ENCODE data around the gene TFDP2.

The TFDP2 gene

DNA sequence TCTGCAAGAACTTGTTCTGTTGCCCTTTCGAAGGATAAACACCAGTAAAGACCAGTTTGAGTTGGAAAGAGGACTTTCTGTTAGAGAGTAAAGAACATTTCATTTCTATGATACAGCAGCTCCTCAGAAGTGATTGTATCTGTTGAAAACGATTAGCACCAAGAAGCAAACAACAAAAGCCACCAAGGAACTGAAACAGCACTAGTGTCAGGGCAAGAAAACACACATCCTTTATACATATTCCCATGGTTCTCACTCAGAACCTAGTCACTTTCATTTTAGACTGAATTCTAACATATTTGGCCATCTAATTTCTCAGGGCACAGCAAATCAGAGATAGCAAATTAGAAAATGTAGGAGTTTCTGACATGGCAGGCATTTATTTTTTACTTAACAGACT is 156.8 kb downstream of the TFDP2 start:
- Histone ChIP-seq H2BK15ac (ENCODE audit: low read depth, poor library complexity, severe bottlenecking) (no peak overlapping the region), H3K14ac (ENCODE audit: low read length in 2 of 2) (no peak overlapping the region), H3K9me3 (ENCODE audit: control insufficient read depth, low read length) (no peaks in the 10 kb centered on the region), H3K18ac (ENCODE audit: low read depth in 1 of 2, low read length in 2 of 2) (no peak overlapping the region), H3K4ac (ENCODE audit: low read depth in 1 of 2, low read length in 2 of 2) (no peak overlapping the region), H3K4me3 (ENCODE audit: insufficient read depth in 1 of 2, low read depth in 1 of 2, low read length in 2 of 2) (no peak overlapping the region), H2BK120ac (ENCODE audit: low read depth, low read length) (no peak overlapping the region), H2BK12ac (ENCODE audit: low read length in 2 of 2) (no peak overlapping the region), H2AFZ (ENCODE audit: low read depth, low read length) (no peak overlapping the region), H3K4me1 (ENCODE audit: control insufficient read depth, insufficient read depth, low read depth, low read length) (peaks cover 3% of the 10 kb centered on the region), H3K4me2 (ENCODE audit: low read length, poor library complexity, severe bottlenecking) (no peak overlapping the region), H2AK5ac (ENCODE audit: low read length, severe bottlenecking) (no peak overlapping the region), H3K79me1 (replicated peaks; ENCODE audit: low read length, poor library complexity, severe bottlenecking) (peaks cover 2% of the 10 kb centered on the region), H3K23ac (ENCODE audit: low read length in 2 of 2) (no peak overlapping the region), H3K36me3 (ENCODE audit: control insufficient read depth in 1 of 2, insufficient read depth in 2 of 2, low read depth in 1 of 2, low read length in 2 of 2) (peaks cover 0 to 14% of the 10 kb centered on the region in 2 experiments), H4K8ac (ENCODE audit: low read length) (no peak overlapping the region), H3K27ac (ENCODE audit: low read length, poor library complexity, severe bottlenecking) (no peak overlapping the region), H3K9ac (ENCODE audit: low read length) (no peak overlapping the region), H3K27me3 (ENCODE audit: control insufficient read depth in 1 of 2, insufficient read depth in 1 of 2, low read length in 2 of 2) (no peaks in the 10 kb centered on the region), H2BK5ac (ENCODE audit: low read depth, low read length, poor library complexity, severe bottlenecking) (no peak overlapping the region), H4K91ac (ENCODE audit: low read length) (no peak overlapping the region)
- peak; percentile 12 for DNase-seq
- 87% methylated on average over 1 of the region's 2 CpGs for WGBS

DNA sequence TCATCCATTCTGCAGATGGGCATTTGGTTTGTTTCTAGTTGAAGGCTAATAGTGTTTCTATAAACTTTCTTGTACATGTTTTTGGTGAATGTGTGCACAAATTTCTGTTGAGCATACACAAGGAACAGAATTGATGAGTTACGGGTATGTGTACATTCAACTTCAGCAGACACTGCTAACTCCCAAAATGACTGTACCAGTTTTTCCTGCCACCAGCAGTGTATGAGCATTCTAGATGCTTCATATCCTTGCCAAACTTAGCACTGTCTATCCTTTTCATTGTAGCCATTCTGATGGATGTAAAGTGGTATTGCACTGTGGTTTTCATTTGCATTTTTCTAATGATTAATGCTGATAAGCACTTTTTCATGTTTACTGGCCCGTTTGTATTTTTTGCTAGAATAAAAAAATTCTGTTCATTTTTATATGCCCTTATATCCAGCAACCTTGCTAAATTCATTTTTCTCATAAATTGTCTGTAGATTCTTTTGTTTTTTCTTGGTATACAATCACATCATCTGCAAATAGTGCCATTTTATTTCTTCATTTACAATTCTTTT is 162.7 kb downstream of the TFDP2 start:
- Histone ChIP-seq H2BK120ac (ENCODE audit: low read depth, low read length) (no peak overlapping the region), H3K27me3 (ENCODE audit: control insufficient read depth in 1 of 2, insufficient read depth in 1 of 2, low read length in 2 of 2) (no peaks in the 10 kb centered on the region), H3K36me3 (ENCODE audit: control insufficient read depth in 1 of 2, insufficient read depth in 2 of 2, low read depth in 1 of 2, low read length in 2 of 2) (peaks cover 5 to 17% of the 10 kb centered on the region in 2 experiments), H4K8ac (ENCODE audit: low read length) (no peak overlapping the region), H2BK15ac (ENCODE audit: low read depth, poor library complexity, severe bottlenecking) (no peak overlapping the region), H4K91ac (ENCODE audit: low read length) (no peak overlapping the region), H3K9ac (ENCODE audit: low read length) (no peak overlapping the region), H3K23ac (ENCODE audit: low read length in 2 of 2) (no peak overlapping the region), H2BK5ac (ENCODE audit: low read depth, low read length, poor library complexity, severe bottlenecking) (no peak overlapping the region), H3K4ac (ENCODE audit: low read depth in 1 of 2, low read length in 2 of 2) (no peak overlapping the region), H3K27ac (ENCODE audit: low read length, poor library complexity, severe bottlenecking) (no peak overlapping the region), H3K9me3 (ENCODE audit: control insufficient read depth, low read length) (no peaks in the 10 kb centered on the region), H3K4me1 (ENCODE audit: control insufficient read depth, insufficient read depth, low read depth, low read length) (no peaks in the 10 kb centered on the region), H3K18ac (ENCODE audit: low read depth in 1 of 2, low read length in 2 of 2) (no peak overlapping the region), H3K79me1 (replicated peaks; ENCODE audit: low read length, poor library complexity, severe bottlenecking) (no peaks in the 10 kb centered on the region), H2AK5ac (ENCODE audit: low read length, severe bottlenecking) (no peak overlapping the region), H3K4me3 (ENCODE audit: insufficient read depth in 1 of 2, low read depth in 1 of 2, low read length in 2 of 2) (no peak overlapping the region), H2BK12ac (ENCODE audit: low read length in 2 of 2) (no peak overlapping the region), H3K14ac (ENCODE audit: low read length in 2 of 2) (no peak overlapping the region), H3K4me2 (ENCODE audit: low read length, poor library complexity, severe bottlenecking) (no peak overlapping the region), H2AFZ (ENCODE audit: low read depth, low read length) (no peak overlapping the region)
- no peak for DNase-seq
- 100% methylated on average over 1 of the region's 2 CpGs for WGBS

DNA sequence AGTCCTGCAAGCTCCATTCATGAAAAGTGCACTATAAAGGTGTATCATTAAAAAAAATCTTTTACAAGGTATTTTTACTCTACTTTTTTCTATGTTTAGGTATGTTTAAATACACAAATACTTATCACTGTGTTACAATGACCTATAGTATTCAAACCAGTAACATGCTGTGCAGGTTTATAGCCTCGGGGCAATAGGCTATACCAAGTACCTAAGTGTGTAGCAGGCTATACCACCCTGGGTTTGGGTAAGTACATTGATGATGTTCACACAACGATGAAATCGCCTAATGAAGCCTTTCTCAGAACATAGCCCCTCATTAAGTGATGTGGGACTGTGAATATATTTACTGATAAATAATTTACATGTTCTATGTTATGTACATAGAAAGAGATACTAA is 168.3 kb downstream of the TFDP2 start:
- Histone ChIP-seq H2BK120ac (ENCODE audit: low read depth, low read length) (no peak overlapping the region), H3K79me1 (replicated peaks; ENCODE audit: low read length, poor library complexity, severe bottlenecking) (peaks cover 2% of the 10 kb centered on the region), H3K23ac (ENCODE audit: low read length in 2 of 2) (no peak overlapping the region), H3K27me3 (ENCODE audit: control insufficient read depth in 1 of 2, insufficient read depth in 1 of 2, low read length in 2 of 2) (no peaks in the 10 kb centered on the region), H2BK12ac (ENCODE audit: low read length in 2 of 2) (no peak overlapping the region), H3K18ac (ENCODE audit: low read depth in 1 of 2, low read length in 2 of 2) (no peak overlapping the region), H3K4me1 (ENCODE audit: control insufficient read depth, insufficient read depth, low read depth, low read length) (peaks cover 3% of the 10 kb centered on the region), H2BK15ac (ENCODE audit: low read depth, poor library complexity, severe bottlenecking) (no peak overlapping the region), H3K9me3 (ENCODE audit: control insufficient read depth, low read length) (no peaks in the 10 kb centered on the region), H3K4me2 (ENCODE audit: low read length, poor library complexity, severe bottlenecking) (no peak overlapping the region), H3K27ac (ENCODE audit: low read length, poor library complexity, severe bottlenecking) (no peak overlapping the region), H4K8ac (ENCODE audit: low read length) (no peak overlapping the region), H3K4me3 (ENCODE audit: insufficient read depth in 1 of 2, low read depth in 1 of 2, low read length in 2 of 2) (no peak overlapping the region), H2AK5ac (ENCODE audit: low read length, severe bottlenecking) (no peak overlapping the region), H2AFZ (ENCODE audit: low read depth, low read length) (no peak overlapping the region), H3K14ac (ENCODE audit: low read length in 2 of 2) (no peak overlapping the region), H2BK5ac (ENCODE audit: low read depth, low read length, poor library complexity, severe bottlenecking) (no peak overlapping the region), H3K36me3 (ENCODE audit: control insufficient read depth in 1 of 2, insufficient read depth in 2 of 2, low read depth in 1 of 2, low read length in 2 of 2) (peaks cover 6 to 10% of the 10 kb centered on the region in 2 experiments), H3K9ac (ENCODE audit: low read length) (no peak overlapping the region), H3K4ac (ENCODE audit: low read depth in 1 of 2, low read length in 2 of 2) (no peak overlapping the region), H4K91ac (ENCODE audit: low read length) (no peak overlapping the region)
- WGBS = 93% methylated on average over 1 of the region's 3 CpGs
- DNase-seq = no peak

DNA sequence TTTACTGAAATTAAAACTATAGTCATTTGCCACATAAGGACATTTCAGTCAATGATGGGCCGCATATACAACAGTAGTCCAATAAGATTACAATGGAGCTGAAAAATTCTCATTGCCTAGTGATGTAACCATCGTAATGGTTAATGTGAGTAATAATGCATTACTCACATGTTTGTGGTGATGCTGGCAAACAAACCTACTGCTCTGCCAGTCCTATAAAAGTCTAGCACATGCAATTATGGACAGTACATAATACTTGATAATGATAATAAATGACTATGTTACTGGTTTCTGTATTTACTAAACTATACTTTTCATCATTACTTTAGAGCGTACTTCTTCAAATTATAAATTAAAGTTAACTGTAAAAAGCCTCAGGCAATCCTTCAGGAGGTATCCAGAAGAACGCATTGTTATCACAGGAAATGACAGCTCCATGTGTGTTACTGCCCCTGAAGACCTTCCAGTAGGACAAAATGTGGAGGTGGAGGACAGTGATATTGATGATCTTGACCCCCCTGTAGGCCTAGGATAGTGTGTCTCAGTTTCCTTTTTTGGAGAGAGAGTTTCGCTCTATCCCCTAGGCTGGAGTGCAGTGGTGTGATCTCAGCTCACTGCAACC is 170.2 kb downstream of the TFDP2 start:
- H3K14ac ChIP-seq (ENCODE audit: low read length in 2 of 2) = no peak overlapping the region

More for the DNA sequence above, 170.2 kb downstream of the TFDP2 start:
- Histone ChIP-seq H3K18ac (ENCODE audit: low read depth in 1 of 2, low read length in 2 of 2) (no peak overlapping the region), H3K9ac (ENCODE audit: low read length) (peak overlapping the region; percentile 55), H2AK5ac (ENCODE audit: low read length, severe bottlenecking) (no peak overlapping the region), H2BK15ac (ENCODE audit: low read depth, poor library complexity, severe bottlenecking) (no peak overlapping the region), H2BK5ac (ENCODE audit: low read depth, low read length, poor library complexity, severe bottlenecking) (no peak overlapping the region), H2AFZ (ENCODE audit: low read depth, low read length) (no peak overlapping the region), H2BK12ac (ENCODE audit: low read length in 2 of 2) (no peak overlapping the region), H3K4me1 (ENCODE audit: control insufficient read depth, insufficient read depth, low read depth, low read length) (peaks cover 3% of the 10 kb centered on the region), H3K27me3 (ENCODE audit: control insufficient read depth in 1 of 2, insufficient read depth in 1 of 2, low read length in 2 of 2) (no peaks in the 10 kb centered on the region), H3K9me3 (ENCODE audit: control insufficient read depth, low read length) (no peaks in the 10 kb centered on the region), H3K23ac (ENCODE audit: low read length in 2 of 2) (no peak overlapping the region), H3K79me1 (replicated peaks; ENCODE audit: low read length, poor library complexity, severe bottlenecking) (peaks cover 2% of the 10 kb centered on the region), H3K36me3 (ENCODE audit: control insufficient read depth in 1 of 2, insufficient read depth in 2 of 2, low read depth in 1 of 2, low read length in 2 of 2) (peaks cover 6 to 10% of the 10 kb centered on the region in 2 experiments), H2BK120ac (ENCODE audit: low read depth, low read length) (no peak overlapping the region), H3K27ac (ENCODE audit: low read length, poor library complexity, severe bottlenecking) (no peak overlapping the region), H4K8ac (ENCODE audit: low read length) (no peak overlapping the region), H3K4me2 (ENCODE audit: low read length, poor library complexity, severe bottlenecking) (no peak overlapping the region), H4K91ac (ENCODE audit: low read length) (no peak overlapping the region), H3K4ac (ENCODE audit: low read depth in 1 of 2, low read length in 2 of 2) (no peak overlapping the region), H3K4me3 (ENCODE audit: insufficient read depth in 1 of 2, low read depth in 1 of 2, low read length in 2 of 2) (no peak overlapping the region)
- DNase-seq = peak; percentile 80
- WGBS = 55% methylated on average over 5 of the region's 5 CpGs
